Astrocyte of the cerebellum (primary cell): Measurements from ENCODE around the gene C9orf152.
"Not testable (repeated sequence)": the region's sequence is repeated elsewhere in the genome, so short reads cannot be mapped to it uniquely, and the experiment has no call there.

Experiments used
- DNase-seq: peaks from one replicate; pipeline ENCODE4 v3.0.0-alpha.2; 2011; ENCODE audit warnings: low read depth
- H3K4me3 ChIP-seq: 2 replicates; pipeline ENCODE4 v1.5.1; 2011; ENCODE audit warnings: mild to moderate bottlenecking, low read depth, low read length, moderate library complexity
- CTCF ChIP-seq: IDR thresholded peaks from 2 replicates; pipeline ENCODE4 v1.5.1; 2012; ENCODE audit warnings: low read length, low read depth, moderate library complexity, mild to moderate bottlenecking; ENCODE audit errors: missing control alignments
- in situ Hi-C: cut with HindIII; loops from 2 replicates; pipeline ENCODE4 v1.10.0; 2017; ENCODE audit warnings: low sequenced_read_pairs

C9orf152 gene

GRCh38 chr9:110217656-110218099 is 9.7 kb upstream of the C9orf152 start:
- peak; percentile 38 for DNase-seq
- H3K4me3 ChIP-seq: no peak overlapping the region
- in situ Hi-C loops: no loop called here
- peak; percentile 65 for TF ChIP-seq CTCF

GRCh38 chr9:110214586-110215355 is 6.8 kb upstream of the C9orf152 start:
- no peak for TF ChIP-seq CTCF
- DNase-seq: no peak
- no peak overlapping the region for H3K4me3 ChIP-seq
- in situ Hi-C loops: no loop called here

GRCh38 chr9:110214090-110214489 is 6.1 kb upstream of the C9orf152 start:
- TF ChIP-seq CTCF: no peak

DNA sequence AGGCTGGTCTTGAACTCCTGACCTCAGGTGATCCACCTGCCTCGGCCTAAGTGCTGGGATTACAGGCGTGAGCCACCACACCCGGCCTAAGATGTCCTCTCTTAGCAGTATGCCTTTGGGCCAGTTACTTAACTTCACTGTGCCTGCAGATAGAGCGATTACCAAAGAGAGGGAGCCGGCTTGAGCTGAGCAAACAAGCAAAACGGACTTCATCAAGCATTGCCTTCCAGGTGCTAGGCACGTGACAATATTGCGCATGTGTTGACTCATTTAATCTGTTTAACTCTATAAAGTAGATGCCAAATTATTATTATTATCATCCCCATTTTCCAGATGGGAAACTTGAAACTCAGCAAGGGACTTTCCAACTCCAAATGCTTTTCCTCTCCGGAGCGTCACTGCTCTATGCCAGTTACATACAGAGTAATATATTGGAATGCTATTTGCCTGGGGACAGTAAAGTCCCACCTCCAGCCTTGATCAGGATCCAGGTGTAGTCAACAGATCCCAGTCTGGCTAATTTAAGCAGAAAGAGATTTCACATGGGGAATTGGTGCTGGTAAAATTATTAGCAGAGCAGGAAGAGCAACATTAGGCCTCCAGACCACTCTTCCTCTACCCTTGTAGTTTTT is 5.6 kb upstream of the C9orf152 start:
- in situ Hi-C loops: no loop called here
- DNase-seq: no peak
- no peak overlapping the region for H3K4me3 ChIP-seq
- TF ChIP-seq CTCF: no peak

More at GRCh38 chr9:110214090-110214489, 6.1 kb upstream of the C9orf152 start:
- in situ Hi-C loops: no loop called here
- H3K4me3 ChIP-seq: no peak overlapping the region
- DNase-seq: no peak

- in situ Hi-C loops: no loop called here
- DNase-seq: no peak
- H3K4me3 ChIP-seq: no peak overlapping the region
- TF ChIP-seq CTCF: no peak
Measured at GRCh38 chr9:110207071-110207641, 803 bp downstream of the C9orf152 start.

DNA sequence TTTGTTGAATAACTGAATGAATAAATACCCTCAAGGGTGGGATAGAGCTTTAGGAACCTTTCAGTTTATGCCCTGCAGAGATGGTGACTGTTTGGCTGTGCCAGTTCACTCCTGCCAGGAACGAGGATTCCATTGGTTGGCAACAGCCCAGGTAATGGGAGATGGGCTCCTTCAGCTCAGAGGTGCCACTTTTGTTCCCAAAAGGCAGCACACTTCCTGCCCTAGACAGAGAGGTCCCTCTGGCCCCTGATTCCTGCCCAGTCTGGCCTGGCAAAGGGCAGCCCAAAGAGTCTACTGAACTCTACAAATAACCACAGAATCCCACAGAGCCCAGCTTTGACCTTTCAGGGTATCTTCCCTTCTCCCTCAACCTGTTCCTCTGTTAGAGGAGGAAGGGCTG is 1.6 kb downstream of the C9orf152 start:
- DNase-seq: no peak

DNA sequence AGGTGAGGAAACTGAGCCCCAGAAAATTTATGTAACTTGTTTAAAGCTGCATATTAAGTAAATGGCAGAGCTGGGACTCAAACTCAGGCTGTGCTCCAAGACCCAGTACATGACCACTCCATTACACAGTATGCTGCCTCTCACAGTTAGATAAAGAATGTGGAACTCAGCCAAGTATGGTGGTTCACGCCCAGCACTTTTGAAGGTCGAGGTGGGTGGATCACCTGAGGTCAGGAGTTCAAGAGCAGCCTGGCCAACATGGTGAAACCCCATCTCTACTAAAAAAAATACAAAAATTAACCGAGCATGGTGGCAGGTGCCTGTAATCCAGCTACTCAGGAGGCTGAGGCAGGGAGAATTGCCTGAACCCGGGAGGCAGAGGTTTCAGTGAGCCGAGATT is 2.3 kb downstream of the C9orf152 start:
- DNase-seq, H3K4me3 ChIP-seq, in situ Hi-C loops: not testable (repeated sequence)

More for the DNA sequence above, 1.6 kb downstream of the C9orf152 start:
- no peak overlapping the region for H3K4me3 ChIP-seq
- in situ Hi-C loops: no loop called here
- TF ChIP-seq CTCF: no peak
